Uterus (tissue), 4 donors: ENCODE data around the gene CD47. TPM values are rescaled to one million over a fixed set of nuclear protein-coding genes. Genes with fewer than 3 reads are reported as not detected.
A peak's percentile ranks its signal among the peaks of the same experiment; 100 is the strongest.

Experiments used
- DNase-seq, 2 donors: peaks; one replicate each; pipeline ENCODE4 v3.0.0-alpha.2; 2019 to 2020
- H3K27ac ChIP-seq, 2 donors: fragments of 200-600 bp; sonication (generic); 1 replicate in 1 of 2; 2 replicates in 1 of 2; pipeline ENCODE4 v1.5.1; 2016 to 2018
- H3K27me3 ChIP-seq, 2 donors: fragments of 200-600 bp; sonication (generic); one replicate each; pipeline ENCODE4 v1.5.1; 2018 to 2019; ENCODE audit warnings: control low read depth in 1 of 2
- H3K36me3 ChIP-seq, 2 donors: fragments of 200-600 bp; sonication (generic); one replicate each; pipeline ENCODE4 v1.5.1; 2019; ENCODE audit warnings: control low read depth in 1 of 2
- H3K4me1 ChIP-seq, 2 donors: fragments of 200-600 bp; sonication (generic); one replicate each; pipeline ENCODE4 v1.5.1; 2018 to 2019; ENCODE audit warnings: control low read depth in 1 of 2
- H3K4me3 ChIP-seq, 2 donors: fragments of 200-600 bp; sonication (generic); 1 replicate in 1 of 2; 2 replicates in 1 of 2; pipeline ENCODE4 v1.5.1; 2018 to 2019; ENCODE audit warnings: mild to moderate bottlenecking in 1 of 2
- H3K9me3 ChIP-seq, 2 donors: fragments of 200-600 bp; sonication (generic); one replicate each; pipeline ENCODE4 v1.5.1; 2019; ENCODE audit warnings: control low read depth in 1 of 2
- POLR2A ChIP-seq, 2 donors: fragments of 450-650 bp; IDR thresholded peaks; one replicate each; pipeline ENCODE4 v1.6.1; 2016; ENCODE audit warnings: antibody characterized with exemption in 2 of 2, mild to moderate bottlenecking in 1 of 2, moderate library complexity in 1 of 2
- intact Hi-C: fragments of 100-400 bp; cut with DNase I; formaldehyde crosslinking; loops from one replicate; pipeline ENCODE4 v1.15.1; 2023; ENCODE audit warnings: low total_unique reads
- total RNA-seq, 4 donors: library from RNA; depleted of rRNA in 3 of 4; stranded (reverse); fragments of >200 nt in 3 of 4; gene quantifications; one replicate each; pipeline versions ENCODE4 v1.1.0 to v1.2.4, GENCODE V29; 2014 to 2023
- TF ChIP-seq, protein P1 (sequence below), 4 experiments: fragments of 200-600 bp in 2 of 4; fragments of 450-650 bp in 2 of 4; sonication (generic) in 2 of 4; IDR thresholded peaks; one replicate each; pipeline ENCODE4 v1.5.1; 2016 to 2019; ENCODE audit warnings: antibody characterized with exemption in 4 of 4, mild to moderate bottlenecking in 2 of 4, moderate library complexity in 1 of 4
- donor health status: DM: yes; HTN: yes; CAD: no.

CD47 gene
- total RNA-seq, 4 donors from 2014 or later = 29.2 to 210 (median 67.1) TPM

- no peak overlapping the region for H3K27ac ChIP-seq
- no peaks in the 10 kb centered on the region for H3K9me3 ChIP-seq
- no peaks in the 10 kb centered on the region for H3K27me3 ChIP-seq
- intact Hi-C loops = no loop called here
- H3K36me3 ChIP-seq = no peaks in the 10 kb centered on the region
- TF ChIP-seq POLR2A (IDR thresholded peaks at IDR 0.05) = no peak
- TF ChIP-seq, protein P1, sequence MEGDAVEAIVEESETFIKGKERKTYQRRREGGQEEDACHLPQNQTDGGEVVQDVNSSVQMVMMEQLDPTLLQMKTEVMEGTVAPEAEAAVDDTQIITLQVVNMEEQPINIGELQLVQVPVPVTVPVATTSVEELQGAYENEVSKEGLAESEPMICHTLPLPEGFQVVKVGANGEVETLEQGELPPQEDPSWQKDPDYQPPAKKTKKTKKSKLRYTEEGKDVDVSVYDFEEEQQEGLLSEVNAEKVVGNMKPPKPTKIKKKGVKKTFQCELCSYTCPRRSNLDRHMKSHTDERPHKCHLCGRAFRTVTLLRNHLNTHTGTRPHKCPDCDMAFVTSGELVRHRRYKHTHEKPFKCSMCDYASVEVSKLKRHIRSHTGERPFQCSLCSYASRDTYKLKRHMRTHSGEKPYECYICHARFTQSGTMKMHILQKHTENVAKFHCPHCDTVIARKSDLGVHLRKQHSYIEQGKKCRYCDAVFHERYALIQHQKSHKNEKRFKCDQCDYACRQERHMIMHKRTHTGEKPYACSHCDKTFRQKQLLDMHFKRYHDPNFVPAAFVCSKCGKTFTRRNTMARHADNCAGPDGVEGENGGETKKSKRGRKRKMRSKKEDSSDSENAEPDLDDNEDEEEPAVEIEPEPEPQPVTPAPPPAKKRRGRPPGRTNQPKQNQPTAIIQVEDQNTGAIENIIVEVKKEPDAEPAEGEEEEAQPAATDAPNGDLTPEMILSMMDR (IDR thresholded peaks at IDR 0.05) = no peak
- H3K4me1 ChIP-seq = no peaks in the 10 kb centered on the region
- H3K4me3 ChIP-seq = no peak overlapping the region
- DNase-seq = no peak
Observed at GRCh38 chr3:108093616-108094015, 2.8 kb upstream of the CD47 start.

DNA sequence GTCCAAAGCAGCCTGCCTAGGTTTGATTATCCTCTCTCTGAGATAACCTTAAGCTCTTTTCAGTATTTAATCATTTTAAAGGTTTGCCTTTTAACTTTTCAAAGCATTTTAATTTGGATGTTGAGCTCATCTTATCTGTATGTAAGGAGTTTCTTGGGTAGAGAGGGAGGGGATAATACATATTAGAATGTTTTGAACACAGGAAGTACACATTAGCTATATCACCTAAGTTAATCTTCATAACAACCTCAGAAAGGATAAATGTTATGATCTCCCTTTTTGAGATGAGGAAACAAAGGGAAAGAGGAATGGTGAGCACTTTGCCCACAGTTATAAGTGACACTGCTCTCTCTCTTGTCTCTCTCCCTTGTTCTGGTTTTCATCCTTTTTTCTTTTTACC lies 2.2 kb upstream of the CD47 start:
- Histone ChIP-seq H3K9me3 (no peaks in the 10 kb centered on the region), H3K27me3 (no peaks in the 10 kb centered on the region), H3K27ac (no peak overlapping the region), H3K4me1 (no peaks in the 10 kb centered on the region), H3K36me3 (no peaks in the 10 kb centered on the region), H3K4me3 (no peak overlapping the region)
- intact Hi-C loops = no loop called here
- DNase-seq = no peak
- TF ChIP-seq, protein P1 (IDR thresholded peaks at IDR 0.05) = no peak
- TF ChIP-seq POLR2A (IDR thresholded peaks at IDR 0.05) = no peak

DNA sequence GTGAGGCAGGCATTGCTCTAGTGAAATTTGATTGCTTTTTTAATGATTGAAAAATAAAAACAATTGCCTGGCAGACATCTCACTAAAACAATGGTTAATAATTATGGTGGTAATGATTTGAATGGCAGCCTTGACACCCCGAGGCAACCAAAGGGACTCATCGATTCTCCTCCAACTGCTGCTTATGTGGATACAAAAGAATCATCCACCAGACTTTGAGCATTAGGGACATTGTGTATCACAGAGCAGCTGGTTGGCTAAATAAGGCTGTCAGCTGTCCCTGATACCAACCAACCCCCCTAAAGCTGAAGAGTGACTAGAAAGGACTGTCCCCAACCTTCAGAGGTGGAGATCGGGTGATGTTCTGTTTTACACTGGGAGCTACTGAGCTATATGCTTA lies 1.7 kb upstream of the CD47 start:
- DNase-seq = no peak
- Histone ChIP-seq H3K27me3 (no peaks in the 10 kb centered on the region), H3K36me3 (no peaks in the 10 kb centered on the region), H3K9me3 (no peaks in the 10 kb centered on the region), H3K27ac (no peak overlapping the region), H3K4me3 (no peak overlapping the region), H3K4me1 (no peaks in the 10 kb centered on the region)
- TF ChIP-seq POLR2A (IDR thresholded peaks at IDR 0.05) = no peak
- TF ChIP-seq, protein P1 (IDR thresholded peaks at IDR 0.05) = no peak
- intact Hi-C loops = no loop called here

GRCh38 chr3:108091498-108092250 lies 843 bp upstream of the CD47 start:
- Histone ChIP-seq H3K36me3 (no peaks in the 10 kb centered on the region), H3K9me3 (no peaks in the 10 kb centered on the region), H3K4me1 (no peaks in the 10 kb centered on the region), H3K4me3 (peak overlapping the region; percentile 84 to 99), H3K27ac (peak overlapping the region; percentile 86 to 89), H3K27me3 (no peaks in the 10 kb centered on the region)
- DNase-seq = no peak
- TF ChIP-seq, protein P1 (IDR thresholded peaks at IDR 0.05) = no peak
- no peak for TF ChIP-seq POLR2A (IDR thresholded peaks at IDR 0.05)
- intact Hi-C loops = no loop called here

GRCh38 chr3:108090049-108090700 lies 656 bp downstream of the CD47 start:
- Histone ChIP-seq H3K4me1 (no peaks in the 10 kb centered on the region), H3K36me3 (no peaks in the 10 kb centered on the region), H3K27ac (peak overlapping the region; percentile 86 to 89), H3K27me3 (no peaks in the 10 kb centered on the region), H3K9me3 (no peaks in the 10 kb centered on the region), H3K4me3 (peak overlapping the region; percentile 84 to 99)
- TF ChIP-seq, protein P1 (IDR thresholded peaks at IDR 0.05) = no peak
- no peak for TF ChIP-seq POLR2A (IDR thresholded peaks at IDR 0.05)
- intact Hi-C loops = no loop called here
- DNase-seq = peak; percentile 24 to 41
